ENCODE results near the gene APOBEC3H.
A peak's percentile ranks its signal among the peaks of the same experiment; 100 is the strongest.

APOBEC3H gene

DNA sequence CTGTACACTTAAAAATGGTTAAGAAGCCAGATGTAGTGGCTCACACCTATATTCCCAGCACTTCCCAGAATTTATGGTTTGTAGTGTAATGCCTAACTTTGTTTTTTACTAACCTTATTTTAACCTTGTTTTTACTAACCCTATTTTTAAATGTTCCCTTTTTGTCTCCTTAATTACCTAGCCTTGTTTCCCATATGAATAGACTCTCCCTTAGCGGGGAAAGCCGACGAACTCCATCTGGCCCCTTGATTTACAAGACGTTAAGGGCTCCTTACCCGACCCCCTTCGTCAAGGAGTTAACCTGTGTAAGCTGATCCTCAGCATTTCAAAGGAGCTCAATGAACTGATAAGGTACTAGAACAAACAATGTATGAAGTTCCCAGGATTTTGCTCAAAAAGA is 17.1 kb downstream of the APOBEC3H start:
- no peaks in the 10 kb centered on the region for H3K9me3 Mint-ChIP-seq
- peak overlapping the region; percentile 8 for H3K27ac Mint-ChIP-seq
- no peak overlapping the region for H3K4me3 Mint-ChIP-seq
- peaks cover 35% of the 10 kb centered on the region for H3K4me1 Mint-ChIP-seq (ENCODE audit: low read depth)
- no peaks in the 10 kb centered on the region for H3K36me3 Mint-ChIP-seq (ENCODE audit: low read depth)
- H3K27me3 Mint-ChIP-seq (ENCODE audit: low read depth), result peaks cover 4% of the 10 kb centered on the region

DNA sequence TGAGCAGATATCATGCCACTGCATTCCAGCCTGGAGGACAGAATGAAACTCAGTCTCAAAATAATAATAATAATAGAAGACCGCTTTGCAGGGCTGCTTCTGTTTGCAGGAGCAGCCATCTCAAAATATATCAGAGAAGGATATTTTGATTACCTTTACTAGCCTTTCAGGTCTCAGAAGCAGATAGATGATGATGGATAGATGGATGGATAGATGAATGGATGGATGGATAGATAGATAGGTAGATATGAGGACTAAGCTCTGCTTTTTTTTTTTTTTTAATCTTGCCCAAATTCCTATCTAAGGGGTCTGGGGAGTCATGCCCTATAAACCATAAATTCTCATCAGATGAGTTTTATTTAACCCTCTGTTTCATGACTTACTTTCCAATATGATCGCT is 18.5 kb downstream of the APOBEC3H start:
- Mint-ChIP-seq H3K4me3 (no peak overlapping the region), H3K27me3 (ENCODE audit: low read depth) (peaks cover 4% of the 10 kb centered on the region), H3K4me1 (ENCODE audit: low read depth) (peaks cover 37% of the 10 kb centered on the region), H3K27ac (no peak overlapping the region), H3K36me3 (ENCODE audit: low read depth) (no peaks in the 10 kb centered on the region), H3K9me3 (no peaks in the 10 kb centered on the region)

DNA sequence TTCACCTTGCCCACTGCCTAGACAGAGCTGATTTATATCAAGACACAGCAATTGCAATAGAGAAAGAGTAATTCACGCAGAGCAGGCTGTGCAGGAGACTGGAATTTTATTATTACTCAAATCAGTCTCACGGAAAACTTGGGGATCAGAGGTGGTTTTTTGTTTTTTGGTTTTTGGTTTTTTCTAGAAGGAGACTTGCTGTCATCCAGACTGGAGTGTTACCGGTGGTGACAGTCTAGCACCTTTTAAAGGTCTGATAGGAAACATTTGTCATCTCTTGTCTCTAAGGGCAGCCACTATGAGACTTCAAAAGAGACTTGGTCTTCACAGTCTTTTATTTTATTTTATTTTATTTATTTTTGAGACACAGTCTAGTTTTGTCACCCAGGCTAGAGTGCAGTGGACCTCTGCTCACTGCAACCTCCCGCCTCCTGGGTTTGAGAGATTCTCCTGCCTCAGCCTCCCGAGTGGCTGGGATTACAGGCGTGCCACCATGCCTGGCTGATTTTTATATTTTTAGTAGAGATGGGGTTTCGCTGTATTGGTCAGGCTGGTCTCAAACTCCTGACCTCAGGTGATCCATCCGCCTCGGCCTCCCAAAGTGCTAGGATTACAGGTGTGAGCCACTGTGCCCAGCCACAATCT is 19.1 kb downstream of the APOBEC3H start:
- Mint-ChIP-seq H3K4me3 (no peak overlapping the region), H3K27me3 (ENCODE audit: low read depth) (peaks cover under 1% of the 10 kb centered on the region), H3K36me3 (ENCODE audit: low read depth) (no peaks in the 10 kb centered on the region), H3K27ac (no peak overlapping the region), H3K9me3 (no peaks in the 10 kb centered on the region), H3K4me1 (ENCODE audit: low read depth) (peaks cover 37% of the 10 kb centered on the region)

DNA sequence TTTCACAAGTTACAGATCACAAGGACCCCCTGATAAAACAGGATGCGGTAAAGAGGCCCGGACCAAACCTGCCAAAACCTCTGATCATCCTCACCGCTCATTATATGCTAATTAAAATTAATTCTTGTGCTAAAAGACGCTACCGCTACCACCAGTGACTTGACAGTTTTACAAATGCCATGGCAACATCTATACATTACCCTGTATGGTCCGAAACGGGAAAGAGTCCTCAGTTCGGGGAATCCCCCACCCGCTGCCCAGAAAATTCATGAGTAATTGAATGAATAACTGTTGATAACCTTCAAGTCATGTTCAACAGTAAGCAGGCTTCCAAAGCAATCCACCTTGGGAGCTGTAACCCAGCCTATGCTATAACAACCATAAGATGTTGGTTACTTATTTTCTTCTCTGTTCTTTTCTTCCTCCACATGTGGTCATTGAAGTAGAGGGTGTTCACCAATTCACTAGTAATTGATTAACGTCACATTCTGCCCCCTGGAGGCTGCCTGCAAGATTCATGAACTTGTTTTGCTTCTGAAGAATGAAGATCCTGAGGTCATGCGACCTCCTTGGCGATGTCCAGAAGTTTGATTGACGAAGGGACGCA is 20.6 kb downstream of the APOBEC3H start:
- Mint-ChIP-seq H3K4me3 (peak overlapping the region; percentile 37), H3K36me3 (ENCODE audit: low read depth) (no peaks in the 10 kb centered on the region), H3K9me3 (no peaks in the 10 kb centered on the region), H3K4me1 (ENCODE audit: low read depth) (peaks cover 41% of the 10 kb centered on the region), H3K27ac (peak overlapping the region; percentile 84), H3K27me3 (ENCODE audit: low read depth) (no peaks in the 10 kb centered on the region)

DNA sequence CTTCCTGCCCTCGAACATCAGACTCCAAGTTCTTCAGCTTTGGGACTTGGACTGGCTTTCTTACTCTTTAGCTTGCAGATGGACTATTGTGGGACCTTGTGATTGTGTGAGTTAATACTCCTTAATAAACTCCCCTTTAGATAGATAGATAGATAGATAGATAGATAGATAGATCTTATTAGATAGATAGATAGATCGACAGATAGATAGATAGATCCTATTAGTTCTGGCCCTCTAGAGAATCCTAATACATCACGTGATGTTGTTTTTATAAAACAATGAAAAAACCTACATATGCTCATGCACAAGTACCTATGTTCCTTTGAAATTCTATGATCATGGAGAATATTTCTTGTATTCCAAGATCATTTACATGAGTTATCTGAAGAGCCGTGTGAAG is 23.9 kb downstream of the APOBEC3H start:
- Mint-ChIP-seq H3K9me3 (no peaks in the 10 kb centered on the region), H3K36me3 (ENCODE audit: low read depth) (no peaks in the 10 kb centered on the region), H3K27ac (peak overlapping the region; percentile 9), H3K4me3 (no peak overlapping the region), H3K4me1 (ENCODE audit: low read depth) (peaks cover 22% of the 10 kb centered on the region), H3K27me3 (ENCODE audit: low read depth) (no peaks in the 10 kb centered on the region)

DNA sequence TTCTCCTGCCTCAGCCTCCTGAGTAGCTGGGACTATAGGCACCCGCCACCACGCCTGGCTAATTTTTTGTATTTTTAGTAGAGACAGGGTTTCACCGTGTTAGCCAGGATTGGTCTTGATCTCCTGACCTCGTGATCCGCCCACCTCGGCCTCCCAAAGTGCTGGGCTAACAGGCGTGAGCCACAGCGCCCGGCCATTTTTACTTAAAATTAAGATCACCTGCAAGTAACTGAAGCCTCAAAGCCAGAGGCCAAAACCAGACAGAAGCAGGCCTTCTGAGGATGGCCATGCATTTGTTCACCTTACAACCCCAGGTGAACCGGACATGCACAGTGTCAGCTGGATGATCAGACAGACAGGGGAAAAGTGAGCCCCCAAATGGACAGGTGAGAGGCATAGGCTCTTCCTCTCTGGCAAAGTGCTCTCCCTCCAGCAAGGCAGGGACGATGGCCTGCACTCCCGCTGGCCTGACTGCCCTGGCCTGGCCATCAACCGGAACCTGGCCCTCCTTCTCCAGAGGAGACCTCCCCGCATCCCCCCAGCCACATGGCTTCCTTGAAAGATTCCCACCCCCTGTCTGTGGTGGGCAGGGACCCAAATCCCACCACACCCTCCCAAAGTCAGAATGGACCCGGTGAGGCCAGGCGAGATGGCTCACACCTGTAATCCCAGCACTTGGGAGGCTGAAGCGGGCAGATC is 25.9 kb downstream of the APOBEC3H start:
- no peaks in the 10 kb centered on the region for H3K36me3 Mint-ChIP-seq (ENCODE audit: low read depth)
- H3K4me1 Mint-ChIP-seq (ENCODE audit: low read depth), result peaks cover 13% of the 10 kb centered on the region
- no peaks in the 10 kb centered on the region for H3K9me3 Mint-ChIP-seq
- H3K27me3 Mint-ChIP-seq (ENCODE audit: low read depth), result no peaks in the 10 kb centered on the region
- no peak overlapping the region for H3K27ac Mint-ChIP-seq
- no peak overlapping the region for H3K4me3 Mint-ChIP-seq

DNA sequence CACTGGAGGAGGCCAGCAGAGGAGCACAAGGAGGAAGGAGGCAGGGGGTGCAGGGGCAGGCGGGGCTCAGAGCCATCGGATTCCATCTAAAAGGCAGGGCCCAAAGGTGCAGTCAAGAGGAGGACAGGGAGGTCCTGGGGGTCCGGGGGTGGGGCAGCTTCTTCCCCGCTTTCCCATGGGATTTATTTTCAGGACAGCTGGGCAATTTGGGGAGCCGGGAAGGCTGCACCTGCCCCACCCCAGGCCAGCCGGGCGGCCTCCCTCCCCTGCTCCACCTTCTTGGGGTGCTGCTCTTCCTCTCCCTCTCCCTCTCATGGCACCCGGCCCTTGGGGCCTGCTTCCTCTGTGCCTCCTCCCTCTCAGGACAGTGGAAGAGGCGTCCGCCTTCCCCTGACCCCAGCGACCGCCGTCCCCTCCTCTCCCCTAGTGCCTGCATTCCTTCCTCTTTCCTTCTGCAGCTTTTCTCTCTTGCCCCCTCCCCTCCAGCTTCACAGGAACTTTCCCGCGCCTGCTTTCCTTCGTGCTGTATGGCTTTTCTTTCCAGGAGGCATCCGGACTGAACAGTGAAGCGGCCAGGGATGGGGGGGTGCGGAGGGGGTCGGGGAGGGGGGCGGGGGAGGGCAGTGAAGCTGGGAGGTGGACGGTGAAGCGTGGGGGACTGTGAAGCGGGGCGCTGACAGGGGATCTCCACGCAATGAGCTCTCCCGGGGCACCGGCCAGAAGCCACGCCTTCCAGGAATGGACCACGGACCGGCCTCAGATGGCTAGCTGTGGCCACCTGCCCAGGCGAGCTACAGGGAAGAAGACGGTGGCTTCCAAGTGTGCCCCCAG is 26.9 kb downstream of the APOBEC3H start:
- peaks cover 7% of the 10 kb centered on the region for H3K4me1 Mint-ChIP-seq (ENCODE audit: low read depth)
- H3K27ac Mint-ChIP-seq, result no peak overlapping the region
- no peaks in the 10 kb centered on the region for H3K36me3 Mint-ChIP-seq (ENCODE audit: low read depth)
- H3K4me3 Mint-ChIP-seq, result no peak overlapping the region
- H3K27me3 Mint-ChIP-seq (ENCODE audit: low read depth), result no peaks in the 10 kb centered on the region
- H3K9me3 Mint-ChIP-seq, result no peaks in the 10 kb centered on the region

DNA sequence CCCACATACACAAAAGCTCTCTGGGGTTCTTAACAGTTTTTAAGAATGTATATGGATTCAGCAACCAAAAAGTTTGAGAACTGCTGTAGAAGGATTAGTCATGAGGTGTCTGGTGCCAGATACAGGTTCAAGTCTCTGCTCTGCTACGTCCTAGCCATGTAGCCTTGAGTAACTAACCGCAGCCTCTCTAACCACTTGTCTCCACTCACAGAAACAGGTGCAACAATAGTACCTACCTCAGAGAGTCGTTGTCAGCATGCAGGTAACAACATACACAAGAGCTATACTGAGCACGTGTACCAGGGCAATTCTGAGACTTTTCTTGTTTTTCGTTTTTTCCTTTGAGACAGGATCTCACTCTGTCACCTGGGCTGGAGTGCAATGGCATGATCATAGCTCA is 28.6 kb downstream of the APOBEC3H start:
- no peaks in the 10 kb centered on the region for H3K9me3 Mint-ChIP-seq
- no peaks in the 10 kb centered on the region for H3K36me3 Mint-ChIP-seq (ENCODE audit: low read depth)
- H3K27me3 Mint-ChIP-seq (ENCODE audit: low read depth), result no peaks in the 10 kb centered on the region
- peaks cover 5% of the 10 kb centered on the region for H3K4me1 Mint-ChIP-seq (ENCODE audit: low read depth)
- H3K27ac Mint-ChIP-seq, result no peak overlapping the region
- H3K4me3 Mint-ChIP-seq, result no peak overlapping the region

DNA sequence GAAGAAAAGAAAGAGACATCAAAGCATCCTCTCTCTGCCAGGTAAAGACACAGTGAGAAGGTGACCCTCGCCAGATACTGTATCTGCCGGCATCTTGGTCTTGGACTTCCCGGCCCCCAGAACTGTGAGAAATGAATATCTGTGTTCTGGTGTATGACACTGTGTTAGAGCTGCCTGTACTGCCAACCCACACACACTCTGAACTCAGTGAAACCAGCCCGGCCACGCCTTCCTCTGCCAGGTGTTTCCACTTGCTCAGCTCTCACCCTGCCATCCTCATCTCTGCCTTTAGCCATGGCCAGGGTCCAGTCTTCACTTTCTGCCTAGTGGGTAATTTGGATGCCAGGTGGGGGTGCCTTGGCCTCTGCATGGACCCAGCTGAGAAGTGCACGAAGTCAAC is 31.5 kb downstream of the APOBEC3H start:
- Mint-ChIP-seq H3K27ac (no peak overlapping the region), H3K27me3 (ENCODE audit: low read depth) (no peaks in the 10 kb centered on the region), H3K4me1 (ENCODE audit: low read depth) (peaks cover 2% of the 10 kb centered on the region), H3K9me3 (no peaks in the 10 kb centered on the region), H3K4me3 (no peak overlapping the region), H3K36me3 (ENCODE audit: low read depth) (no peaks in the 10 kb centered on the region)

DNA sequence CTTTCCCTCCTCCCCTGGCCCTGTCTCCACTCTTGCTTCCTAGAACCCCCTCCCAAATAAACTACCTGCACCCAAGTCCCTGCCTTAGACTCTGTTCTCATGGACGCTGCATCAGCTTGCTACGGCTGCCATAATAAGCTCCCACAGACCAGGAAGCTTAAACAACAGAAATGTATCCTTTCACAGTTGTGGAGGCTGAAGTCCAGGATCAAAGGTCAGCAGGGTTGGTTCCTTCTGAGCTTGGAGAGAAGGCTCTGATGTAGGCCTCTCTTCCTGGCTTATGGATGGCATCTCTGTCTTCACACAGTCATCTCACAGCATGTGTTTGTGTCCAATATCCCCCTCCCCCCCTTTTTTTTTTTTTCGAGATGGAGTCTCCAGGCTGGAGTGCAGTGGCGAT is 32.0 kb downstream of the APOBEC3H start:
- H3K36me3 Mint-ChIP-seq (ENCODE audit: low read depth), result no peaks in the 10 kb centered on the region
- H3K9me3 Mint-ChIP-seq, result no peaks in the 10 kb centered on the region
- no peak overlapping the region for H3K27ac Mint-ChIP-seq
- H3K27me3 Mint-ChIP-seq (ENCODE audit: low read depth), result no peaks in the 10 kb centered on the region
- H3K4me1 Mint-ChIP-seq (ENCODE audit: low read depth), result peaks cover 2% of the 10 kb centered on the region
- no peak overlapping the region for H3K4me3 Mint-ChIP-seq

DNA sequence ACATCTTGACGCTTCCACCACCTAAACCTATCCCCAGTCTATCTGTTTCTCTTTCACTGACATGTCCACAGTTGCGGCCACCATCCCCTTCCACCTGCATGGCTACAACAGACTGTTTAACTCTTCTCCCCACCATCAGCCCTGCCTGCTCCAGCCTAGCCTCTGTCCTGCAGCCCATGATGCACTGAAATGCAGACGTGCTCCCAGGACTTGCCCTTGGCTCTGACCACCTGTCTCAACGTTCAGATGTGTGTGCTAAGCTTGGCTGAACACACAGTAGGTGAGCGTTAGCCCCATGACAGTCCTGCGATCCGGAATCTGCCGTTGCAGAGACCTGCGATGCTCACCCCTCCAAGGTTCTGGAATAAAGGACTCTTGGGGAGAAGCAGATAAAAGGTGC is 32.7 kb downstream of the APOBEC3H start:
- H3K4me3 Mint-ChIP-seq, result no peak overlapping the region
- no peak overlapping the region for H3K27ac Mint-ChIP-seq
- no peaks in the 10 kb centered on the region for H3K9me3 Mint-ChIP-seq
- peaks cover 2% of the 10 kb centered on the region for H3K4me1 Mint-ChIP-seq (ENCODE audit: low read depth)
- H3K27me3 Mint-ChIP-seq (ENCODE audit: low read depth), result no peaks in the 10 kb centered on the region
- no peaks in the 10 kb centered on the region for H3K36me3 Mint-ChIP-seq (ENCODE audit: low read depth)

DNA sequence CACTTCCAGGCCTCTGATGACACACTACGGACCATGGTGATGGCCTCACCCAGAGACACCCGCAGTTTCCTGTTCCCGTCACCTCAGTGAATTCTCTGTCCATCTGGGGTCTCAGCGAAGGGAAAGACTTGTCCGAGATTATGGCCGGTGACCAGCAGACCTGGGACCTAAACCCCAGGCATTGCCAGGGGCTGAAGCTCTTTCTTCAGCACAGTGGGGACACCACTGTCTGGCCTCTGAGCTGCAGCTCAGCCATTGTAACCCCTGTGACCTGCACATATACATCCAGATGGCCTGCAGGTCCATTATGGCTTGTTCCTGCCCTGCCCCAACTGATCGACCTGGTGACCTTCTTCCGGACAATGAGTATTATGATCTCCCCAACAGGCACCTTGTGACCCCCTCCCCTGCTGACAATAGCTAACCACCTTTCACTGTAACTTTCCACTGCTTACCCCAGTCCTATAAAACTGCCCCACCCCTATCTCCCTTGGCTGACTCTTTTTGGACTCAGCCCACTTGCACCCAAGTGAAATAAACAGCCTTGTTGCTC is 33.2 kb downstream of the APOBEC3H start:
- Mint-ChIP-seq H3K27me3 (ENCODE audit: low read depth) (no peaks in the 10 kb centered on the region), H3K4me3 (no peak overlapping the region), H3K4me1 (ENCODE audit: low read depth) (peaks cover 2% of the 10 kb centered on the region), H3K36me3 (ENCODE audit: low read depth) (no peaks in the 10 kb centered on the region), H3K27ac (no peak overlapping the region), H3K9me3 (no peaks in the 10 kb centered on the region)

DNA sequence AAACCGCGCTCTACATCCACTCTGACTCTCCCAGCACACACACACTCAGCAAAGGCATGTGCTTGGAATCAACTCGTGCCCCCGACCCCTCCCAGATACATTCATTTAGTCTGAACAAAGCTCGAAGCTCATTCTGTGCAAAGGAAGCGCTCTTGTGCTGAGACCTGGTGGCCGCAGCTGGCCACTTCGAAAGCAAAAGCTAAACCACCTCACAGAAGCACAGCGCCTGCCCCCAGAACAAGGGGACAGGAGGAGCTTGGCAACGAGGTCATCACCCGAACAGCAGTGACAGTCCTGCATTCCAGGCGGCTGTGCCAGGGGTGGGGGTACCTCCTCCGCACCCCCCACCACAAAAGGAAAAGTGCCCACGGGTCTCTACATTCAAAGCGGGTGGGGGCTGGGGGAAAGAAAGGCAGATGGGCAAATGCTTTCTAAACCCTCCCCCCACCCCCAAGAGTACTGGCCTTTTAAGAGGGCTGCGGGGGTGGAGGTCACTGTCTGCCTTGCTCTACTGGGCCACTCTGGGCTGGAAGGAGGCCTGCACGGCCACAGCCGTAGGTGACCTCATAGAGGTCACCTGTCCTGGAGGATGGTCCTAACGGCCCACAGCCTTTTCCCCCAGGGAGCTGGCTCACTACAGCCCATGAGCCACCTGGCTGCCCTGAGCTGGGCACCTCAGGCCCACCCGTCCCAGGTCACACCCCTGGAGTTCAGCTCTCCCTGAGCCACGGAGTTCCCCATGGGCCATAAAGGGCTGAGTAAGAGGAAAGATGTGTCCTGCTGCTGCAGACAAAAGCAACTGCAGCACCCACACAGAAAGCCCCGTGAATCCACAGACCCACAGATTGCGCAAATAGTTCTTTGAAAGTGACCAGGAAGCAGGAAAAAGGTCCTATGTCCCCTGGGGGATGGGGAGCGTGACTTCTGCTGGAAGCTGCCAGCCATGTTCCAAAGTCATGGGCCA is 34.1 kb downstream of the APOBEC3H start:
- H3K27ac Mint-ChIP-seq, result no peak overlapping the region
- no peaks in the 10 kb centered on the region for H3K27me3 Mint-ChIP-seq (ENCODE audit: low read depth)
- H3K4me1 Mint-ChIP-seq (ENCODE audit: low read depth), result peaks cover 2% of the 10 kb centered on the region
- H3K4me3 Mint-ChIP-seq, result no peak overlapping the region
- no peaks in the 10 kb centered on the region for H3K36me3 Mint-ChIP-seq (ENCODE audit: low read depth)
- H3K9me3 Mint-ChIP-seq, result no peaks in the 10 kb centered on the region

All from T-helper 1 cell treated with Interleukin-12 subunit alpha and Interleukin-12 subunit beta and Interleukin-4 antibody, amounts not matched to agents 30 μg/mL and 1 μg/mL, for 36 hours (primary cell).